ENCODE measurements around the gene GRAMD1B.

The GRAMD1B gene

DNA sequence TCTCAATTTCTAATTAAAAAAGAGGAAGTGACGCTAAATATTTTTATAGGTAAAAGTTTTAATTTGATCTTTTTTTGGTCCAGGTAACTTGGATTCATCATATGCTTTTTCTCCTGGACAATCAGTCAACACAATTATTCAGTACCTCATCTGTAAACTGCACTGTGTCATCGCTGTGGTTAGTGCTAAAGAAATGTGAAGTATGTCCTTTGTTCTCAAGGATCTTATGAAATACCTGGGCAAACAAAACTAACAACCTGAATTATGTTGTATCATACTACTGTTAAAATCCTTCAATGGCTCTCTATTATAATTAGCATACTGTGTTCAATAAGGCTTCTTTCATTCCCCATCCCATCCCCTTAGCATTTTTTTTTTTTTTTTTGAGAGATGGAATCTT lies 244.2 kb downstream of the GRAMD1B start:
- no peaks in the 10 kb centered on the region for H3K27me3 ChIP-seq (ENCODE audit: insufficient read depth, low read depth)
- H3K4me2 ChIP-seq, result no peak overlapping the region
- no peak overlapping the region for H3K9ac ChIP-seq
- H2AFZ ChIP-seq (ENCODE audit: low read depth), result no peak overlapping the region
- TF ChIP-seq, protein P1, sequence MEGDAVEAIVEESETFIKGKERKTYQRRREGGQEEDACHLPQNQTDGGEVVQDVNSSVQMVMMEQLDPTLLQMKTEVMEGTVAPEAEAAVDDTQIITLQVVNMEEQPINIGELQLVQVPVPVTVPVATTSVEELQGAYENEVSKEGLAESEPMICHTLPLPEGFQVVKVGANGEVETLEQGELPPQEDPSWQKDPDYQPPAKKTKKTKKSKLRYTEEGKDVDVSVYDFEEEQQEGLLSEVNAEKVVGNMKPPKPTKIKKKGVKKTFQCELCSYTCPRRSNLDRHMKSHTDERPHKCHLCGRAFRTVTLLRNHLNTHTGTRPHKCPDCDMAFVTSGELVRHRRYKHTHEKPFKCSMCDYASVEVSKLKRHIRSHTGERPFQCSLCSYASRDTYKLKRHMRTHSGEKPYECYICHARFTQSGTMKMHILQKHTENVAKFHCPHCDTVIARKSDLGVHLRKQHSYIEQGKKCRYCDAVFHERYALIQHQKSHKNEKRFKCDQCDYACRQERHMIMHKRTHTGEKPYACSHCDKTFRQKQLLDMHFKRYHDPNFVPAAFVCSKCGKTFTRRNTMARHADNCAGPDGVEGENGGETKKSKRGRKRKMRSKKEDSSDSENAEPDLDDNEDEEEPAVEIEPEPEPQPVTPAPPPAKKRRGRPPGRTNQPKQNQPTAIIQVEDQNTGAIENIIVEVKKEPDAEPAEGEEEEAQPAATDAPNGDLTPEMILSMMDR (conservative IDR thresholded peaks at IDR 0.05; ENCODE audit: low read depth, low read length), result no peak
- no peaks in the 10 kb centered on the region for H3K36me3 ChIP-seq (ENCODE audit: insufficient read depth)
- no peak overlapping the region for H3K4me3 ChIP-seq (IDR thresholded peaks at IDR 0.05; ENCODE audit: insufficient read depth, low read depth, low read length)
- no peaks in the 10 kb centered on the region for H3K79me2 ChIP-seq (ENCODE audit: insufficient read depth, low read depth)
- H3K27ac ChIP-seq, result no peak overlapping the region
- H3K4me1 ChIP-seq (ENCODE audit: low read depth, poor library complexity, severe bottlenecking), result no peaks in the 10 kb centered on the region
- H4K20me1 ChIP-seq (ENCODE audit: insufficient read depth), result no peaks in the 10 kb centered on the region

Data from KMS-11 (cell line).